PC-9 (cell line): ENCODE measurements around the gene LOXL1. TPM values are rescaled to one million over a fixed set of nuclear protein-coding genes. Genes with fewer than 3 reads are reported as not detected.

Experiments
- BruUV-seq: library from RNA; stranded (reverse); fragments of 400-500 nt; replicated peaks from 2 replicates; lab custom pipeline; 2021; lab: Mats Ljungman, UMichigan
- CTCF ChIA-PET: fragments of 300-600 bp; sonication (Branson Sonifier 250); formaldehyde crosslinking; loops from one replicate; lab custom pipeline; 2022; ENCODE audit warnings: antibody characterized with exemption; lab: Charles Lee
- POLR2A ChIA-PET: fragments of 300-600 bp; sonication (Branson Sonifier 250); formaldehyde crosslinking; loops from one replicate; lab custom pipeline; 2022; ENCODE audit warnings: antibody characterized with exemption; ENCODE audit not compliant: unreplicated experiment; lab: Charles Lee
- DNase-seq, 2 experiments: peaks; one replicate each; pipeline versions ENCODE4 v3.0.0 to v3.0.0-alpha.2; 2015 to 2022; ENCODE audit warnings: mixed read lengths in 1 of 2
- H2AFZ ChIP-seq: fragments of 200-600 bp; sonication (generic); 2 replicates; pipeline ENCODE4 v1.8.1; 2017; ENCODE audit warnings: antibody characterized with exemption
- H3F3A ChIP-seq: fragments of 200-600 bp; sonication (generic); 2 replicates; pipeline ENCODE4 v1.8.1; 2017; ENCODE audit warnings: antibody characterized with exemption, mild to moderate bottlenecking, low read depth; ENCODE audit not compliant: insufficient read depth
- H3K27ac ChIP-seq: fragments of 200-600 bp; sonication (generic); 2 replicates; pipeline ENCODE4 v1.6.1; 2016; ENCODE audit warnings: mixed run types
- H3K27me3 ChIP-seq: fragments of 200-600 bp; sonication (generic); 2 replicates; pipeline ENCODE4 v1.6.1; 2016; ENCODE audit warnings: low read depth, mixed run types; ENCODE audit not compliant: insufficient read depth
- H3K36me3 ChIP-seq: fragments of 200-600 bp; sonication (generic); 2 replicates; pipeline ENCODE4 v1.6.1; 2016; ENCODE audit warnings: low read depth, mixed run types
- H3K4me1 ChIP-seq: fragments of 200-600 bp; sonication (generic); replicated peaks from 2 replicates; pipeline ENCODE4 v1.6.1; 2016; ENCODE audit warnings: mixed run types; ENCODE audit not compliant: insufficient read depth
- H3K4me2 ChIP-seq: fragments of 200-600 bp; sonication (generic); 2 replicates; pipeline ENCODE4 v1.6.1; 2017; ENCODE audit warnings: mixed run types
- H3K4me3 ChIP-seq: fragments of 200-600 bp; sonication (generic); 2 replicates; pipeline ENCODE4 v1.6.1; 2016; ENCODE audit warnings: mixed run types
- H3K79me2 ChIP-seq: fragments of 200-600 bp; sonication (generic); 2 replicates; pipeline ENCODE4 v1.6.1; 2017; ENCODE audit warnings: low read depth, mixed run types
- H3K9me2 ChIP-seq: fragments of 200-600 bp; sonication (generic); 2 replicates; pipeline ENCODE4 v1.8.1; 2017; ENCODE audit warnings: mild to moderate bottlenecking; ENCODE audit not compliant: insufficient read depth
- H3K9me3 ChIP-seq: fragments of 200-600 bp; sonication (generic); 2 replicates; pipeline ENCODE4 v1.8.1; 2016; ENCODE audit warnings: low read depth; ENCODE audit not compliant: insufficient read depth
- H4K20me1 ChIP-seq: fragments of 200-600 bp; sonication (generic); 2 replicates; pipeline ENCODE4 v1.8.1; 2017; ENCODE audit not compliant: insufficient read depth
- EZH2 ChIP-seq: fragments of 200-600 bp; sonication (generic); IDR thresholded peaks from 2 replicates; pipeline ENCODE4 v1.8.0; 2017; ENCODE audit warnings: antibody characterized with exemption, low read depth
- intact Hi-C: fragments of 100-400 bp; cut with micrococcal nuclease; formaldehyde crosslinking; loops from one replicate; pipeline ENCODE4 v1.10.0; 2022; ENCODE audit not compliant: unreplicated experiment
- total RNA-seq: library from RNA; stranded (reverse); gene quantifications from 2 replicates; pipeline ENCODE4 v1.2.3, GENCODE V29; 2021
- TF ChIP-seq, protein P1 (sequence below): fragments of 200-600 bp; sonication (generic); conservative IDR thresholded peaks from 2 replicates; pipeline ENCODE4 v1.6.1; 2017; ENCODE audit warnings: mixed run types, antibody characterized with exemption, mild to moderate bottlenecking, moderate library complexity

Gene LOXL1
- total RNA-seq, 1 experiment from 2014 or later = 50.7 TPM

DNA sequence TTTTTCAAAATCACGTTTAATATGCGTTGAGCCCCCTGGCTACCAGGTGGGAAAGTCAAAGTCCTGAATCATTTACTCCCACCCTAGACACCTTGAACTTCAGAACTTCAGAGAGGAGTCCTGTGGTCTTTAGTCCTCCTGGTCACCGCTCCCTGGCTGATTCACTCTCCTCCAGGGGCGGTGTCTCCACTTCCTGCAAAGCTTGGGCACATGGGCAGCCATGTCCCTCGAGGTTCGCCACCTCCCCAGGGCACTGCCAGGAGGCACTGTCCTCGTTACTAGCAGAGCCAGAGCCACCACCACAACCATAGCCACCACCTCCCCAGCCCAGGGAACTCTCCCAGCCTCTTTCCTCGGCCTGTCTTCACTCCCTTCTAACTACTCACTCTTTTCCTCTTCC, 31.0 kb downstream of the LOXL1 start:
- BruUV-seq = TSS peak; percentile 60
- POLR2A ChIA-PET = no interaction called here

DNA sequence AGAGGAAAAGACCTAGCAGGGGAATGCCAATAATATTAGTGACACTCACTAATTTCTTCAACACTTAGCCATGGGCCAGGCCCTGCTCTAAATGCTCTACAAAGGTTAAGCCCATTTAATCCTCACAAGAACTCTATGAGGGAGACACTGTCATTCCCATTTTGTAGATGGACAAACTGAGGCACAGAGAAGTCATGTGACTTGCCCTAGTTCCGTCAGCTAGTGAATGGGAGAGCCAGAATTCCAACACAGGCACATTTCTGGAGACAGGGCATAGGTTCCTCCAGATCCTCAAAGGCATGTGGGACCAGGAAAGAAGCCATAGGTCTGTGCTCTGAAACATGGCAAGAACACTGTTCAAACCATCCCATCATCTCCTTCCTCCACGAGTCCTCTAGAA, 31.5 kb downstream of the LOXL1 start:
- CTCF ChIA-PET = no interaction called here
- POLR2A ChIA-PET = no interaction called here

More for the DNA sequence above, 31.0 kb downstream of the LOXL1 start:
- intact Hi-C loops = loop anchor here (5.0 kb wide), 1 partner anchor 170 kb away; no protein-coding TSS in a partner anchor
- no peaks in the 10 kb centered on the region for H3K36me3 ChIP-seq
- no peaks in the 10 kb centered on the region for H3K27me3 ChIP-seq
- no peaks in the 10 kb centered on the region for H3K9me2 ChIP-seq
- H3K4me2 ChIP-seq = peak overlapping the region; percentile 59
- no peak overlapping the region for H2AFZ ChIP-seq
- H3K9me3 ChIP-seq = no peaks in the 10 kb centered on the region
- no peaks in the 10 kb centered on the region for H3K79me2 ChIP-seq
- TF ChIP-seq EZH2 = no peak
- TF ChIP-seq, protein P1, sequence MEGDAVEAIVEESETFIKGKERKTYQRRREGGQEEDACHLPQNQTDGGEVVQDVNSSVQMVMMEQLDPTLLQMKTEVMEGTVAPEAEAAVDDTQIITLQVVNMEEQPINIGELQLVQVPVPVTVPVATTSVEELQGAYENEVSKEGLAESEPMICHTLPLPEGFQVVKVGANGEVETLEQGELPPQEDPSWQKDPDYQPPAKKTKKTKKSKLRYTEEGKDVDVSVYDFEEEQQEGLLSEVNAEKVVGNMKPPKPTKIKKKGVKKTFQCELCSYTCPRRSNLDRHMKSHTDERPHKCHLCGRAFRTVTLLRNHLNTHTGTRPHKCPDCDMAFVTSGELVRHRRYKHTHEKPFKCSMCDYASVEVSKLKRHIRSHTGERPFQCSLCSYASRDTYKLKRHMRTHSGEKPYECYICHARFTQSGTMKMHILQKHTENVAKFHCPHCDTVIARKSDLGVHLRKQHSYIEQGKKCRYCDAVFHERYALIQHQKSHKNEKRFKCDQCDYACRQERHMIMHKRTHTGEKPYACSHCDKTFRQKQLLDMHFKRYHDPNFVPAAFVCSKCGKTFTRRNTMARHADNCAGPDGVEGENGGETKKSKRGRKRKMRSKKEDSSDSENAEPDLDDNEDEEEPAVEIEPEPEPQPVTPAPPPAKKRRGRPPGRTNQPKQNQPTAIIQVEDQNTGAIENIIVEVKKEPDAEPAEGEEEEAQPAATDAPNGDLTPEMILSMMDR = no peak
- CTCF ChIA-PET = interaction anchor here (0.7 to 1.6 kb wide), 2 partner anchors 59 to 96 kb away, joined by 3 read pairs; no protein-coding TSS in a partner anchor
- H4K20me1 ChIP-seq = no peaks in the 10 kb centered on the region
- peak overlapping the region; percentile 29; the same call in 1 of the 2 replicates for H3K4me3 ChIP-seq
- DNase-seq = peak; percentile 46 to 63
- peaks cover 34% of the 10 kb centered on the region; the same call in 1 of the 2 replicates for H3F3A ChIP-seq
- peaks cover 49% of the 10 kb centered on the region for H3K4me1 ChIP-seq
- peak overlapping the region; percentile 83 for H3K27ac ChIP-seq

DNA sequence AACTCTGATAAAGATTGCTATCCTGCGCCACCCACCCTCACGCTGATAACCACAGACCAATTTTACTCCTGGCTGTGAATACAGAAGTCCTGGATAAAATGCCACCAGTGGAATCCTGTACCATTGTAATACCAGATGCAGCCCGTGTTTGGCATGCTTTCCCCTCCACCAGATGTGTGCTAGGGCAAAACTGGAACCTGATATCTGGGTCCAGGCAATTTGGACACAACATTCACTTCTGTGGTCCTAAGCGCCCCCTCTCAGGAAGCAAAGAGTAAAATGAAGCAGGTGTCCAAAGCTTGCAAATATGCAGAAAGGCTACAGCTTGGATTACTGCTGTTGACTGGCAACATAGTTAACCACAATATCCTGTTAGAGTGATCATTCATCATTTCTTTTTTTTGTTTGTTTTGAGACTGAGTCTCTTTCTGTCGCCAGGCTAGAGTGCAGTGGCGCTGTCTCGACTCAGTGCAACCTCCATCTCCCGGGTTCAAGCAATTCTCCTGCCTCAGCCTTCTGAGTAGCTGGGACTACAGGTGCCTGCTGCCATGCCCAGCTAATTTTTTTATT, 32.8 kb downstream of the LOXL1 start:
- Histone ChIP-seq H3K4me3 (no peak overlapping the region), H4K20me1 (no peaks in the 10 kb centered on the region), H3F3A (peaks cover 34% of the 10 kb centered on the region; the same call in 1 of the 2 replicates), H3K9me3 (no peaks in the 10 kb centered on the region), H3K4me1 (peaks cover 49% of the 10 kb centered on the region), H3K4me2 (peak overlapping the region; percentile 59), H2AFZ (no peak overlapping the region), H3K79me2 (no peaks in the 10 kb centered on the region), H3K9me2 (no peaks in the 10 kb centered on the region), H3K36me3 (no peaks in the 10 kb centered on the region), H3K27ac (peak overlapping the region; percentile 83; the same call in 1 of the 2 replicates), H3K27me3 (no peaks in the 10 kb centered on the region)
- no TSS peak for BruUV-seq
- DNase-seq = peak in 1 of 2 experiments; percentile 69
- POLR2A ChIA-PET = no interaction called here
- TF ChIP-seq, protein P1 = no peak; the same call in 1 of the 2 replicates
- no peak for TF ChIP-seq EZH2
- CTCF ChIA-PET = no interaction called here
- intact Hi-C loops = loop anchor here (5.0 kb wide), 1 partner anchor 168 kb away; no protein-coding TSS in a partner anchor

More for the DNA sequence above, 31.5 kb downstream of the LOXL1 start:
- no peaks in the 10 kb centered on the region for H4K20me1 ChIP-seq
- H3K4me1 ChIP-seq = peaks cover 49% of the 10 kb centered on the region
- DNase-seq = no peak
- H3K9me3 ChIP-seq = no peaks in the 10 kb centered on the region
- H3K27me3 ChIP-seq = no peaks in the 10 kb centered on the region
- no peaks in the 10 kb centered on the region for H3K36me3 ChIP-seq
- H3K79me2 ChIP-seq = no peaks in the 10 kb centered on the region
- H3K27ac ChIP-seq = peak overlapping the region; percentile 83
- intact Hi-C loops = loop anchor here (5.0 kb wide), 1 partner anchor 170 kb away; no protein-coding TSS in a partner anchor
- BruUV-seq = no TSS peak
- peaks cover 34% of the 10 kb centered on the region; the same call in 1 of the 2 replicates for H3F3A ChIP-seq
- no peak overlapping the region for H2AFZ ChIP-seq
- no peak overlapping the region for H3K4me3 ChIP-seq
- no peaks in the 10 kb centered on the region for H3K9me2 ChIP-seq
- peak overlapping the region; percentile 59 for H3K4me2 ChIP-seq
- TF ChIP-seq, protein P1 = no peak
- no peak for TF ChIP-seq EZH2
